ENCODE data around the gene EGFL7.
"Not testable (repeated sequence)": the region's sequence is repeated elsewhere in the genome, so short reads cannot be mapped to it uniquely, and the experiment has no call there.

Gene EGFL7

DNA sequence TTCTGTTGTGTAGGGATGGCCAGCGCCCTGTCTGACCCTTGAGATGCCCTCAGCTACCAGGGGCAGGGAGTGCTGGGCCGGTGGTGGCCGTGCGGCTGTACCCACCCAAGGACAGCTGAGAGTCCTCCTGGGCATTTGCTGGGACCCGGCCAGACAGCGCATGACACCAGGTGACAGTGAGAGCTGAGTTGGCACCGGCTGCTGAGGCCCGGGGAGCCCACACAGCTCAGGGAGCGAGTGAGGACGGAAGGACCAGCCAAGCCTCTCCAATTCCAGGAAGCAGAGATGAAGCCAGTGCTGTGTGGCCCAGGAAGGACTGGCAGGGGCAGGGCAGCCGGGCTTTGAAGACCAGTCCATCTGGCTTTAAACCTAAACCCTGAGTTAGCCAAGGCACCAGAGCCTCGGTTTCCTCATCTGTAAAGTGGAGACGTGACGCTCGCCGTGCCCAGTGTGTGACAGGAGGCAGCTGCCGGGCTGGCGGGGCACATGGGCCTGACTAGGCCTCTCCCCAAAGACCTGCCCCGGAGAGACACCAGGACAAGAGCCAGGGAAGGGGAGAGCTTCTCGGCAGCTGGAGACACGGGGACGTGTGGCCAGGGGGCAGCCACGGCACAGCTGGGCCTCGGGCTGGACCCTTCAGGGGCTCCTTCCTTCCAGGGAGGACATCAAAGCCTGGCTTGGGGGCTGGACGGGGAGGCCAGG, 27.5 kb downstream of the EGFL7 start:
- DNase-seq, result no peak

DNA sequence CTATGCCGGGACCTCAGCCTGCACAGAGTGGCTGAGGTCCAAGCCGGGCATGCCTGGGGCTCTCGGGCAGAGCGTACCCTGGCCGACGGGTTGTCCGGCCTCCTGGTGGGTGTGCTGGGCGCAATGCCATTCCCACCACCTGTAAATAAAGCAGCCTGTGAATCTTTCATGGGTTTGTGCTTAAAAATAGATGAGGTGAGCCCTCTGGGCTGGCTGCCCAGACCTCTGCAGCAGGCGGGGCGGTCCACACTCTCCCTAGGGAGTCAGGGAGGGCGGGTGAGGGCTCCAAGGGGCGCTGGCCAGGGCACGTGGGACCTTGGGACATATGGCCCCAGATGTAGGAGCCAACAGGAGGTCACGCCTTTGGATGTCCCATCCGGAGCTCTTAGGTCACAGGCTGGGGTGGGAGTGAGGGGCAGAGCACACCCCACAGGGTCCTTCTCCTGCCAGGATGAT, 28.1 kb downstream of the EGFL7 start:
- no peak for DNase-seq

DNA sequence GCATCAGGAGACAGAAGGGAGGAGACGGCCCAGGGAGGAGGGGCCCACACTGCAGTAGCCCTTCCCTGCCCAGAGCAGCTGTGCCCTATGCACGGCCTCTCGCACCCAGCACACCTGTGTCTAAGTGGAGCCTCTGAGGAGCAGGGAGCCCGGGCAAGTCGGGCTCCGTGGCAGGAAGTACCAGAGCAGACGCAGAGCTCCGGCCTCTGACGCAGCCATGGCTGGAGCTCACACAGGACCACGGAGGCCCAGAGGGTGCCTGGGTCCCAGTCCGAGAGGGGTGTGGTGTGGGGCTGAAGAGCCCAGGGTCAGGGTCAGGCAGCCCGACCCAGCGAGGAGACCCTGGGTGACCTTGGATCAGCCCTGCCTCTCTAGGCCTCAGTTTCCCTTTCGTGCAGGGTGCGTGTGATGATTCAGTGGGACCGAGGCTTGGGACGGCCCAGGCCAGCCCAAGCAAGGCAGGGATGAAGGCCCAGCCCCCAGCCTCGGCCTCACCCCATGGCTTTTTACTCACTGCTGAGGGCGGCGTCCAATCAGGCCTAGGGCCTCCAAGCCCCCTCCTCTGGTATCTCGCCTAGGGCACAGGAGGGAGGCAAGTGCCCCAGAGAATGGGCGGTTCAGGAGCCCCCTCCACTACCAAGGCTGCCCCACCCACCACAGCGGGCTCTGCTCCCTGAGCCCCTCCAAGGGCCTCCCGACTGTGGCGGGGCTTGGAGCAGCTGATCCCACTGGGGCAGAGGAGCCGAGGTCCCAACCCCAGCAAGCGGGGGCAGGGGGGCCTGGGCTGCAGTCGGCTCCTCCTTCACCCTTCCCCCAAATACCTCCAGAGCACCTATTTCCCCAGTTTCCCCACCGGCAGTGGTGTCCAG, 28.8 kb downstream of the EGFL7 start:
- DNase-seq, result no peak

DNA sequence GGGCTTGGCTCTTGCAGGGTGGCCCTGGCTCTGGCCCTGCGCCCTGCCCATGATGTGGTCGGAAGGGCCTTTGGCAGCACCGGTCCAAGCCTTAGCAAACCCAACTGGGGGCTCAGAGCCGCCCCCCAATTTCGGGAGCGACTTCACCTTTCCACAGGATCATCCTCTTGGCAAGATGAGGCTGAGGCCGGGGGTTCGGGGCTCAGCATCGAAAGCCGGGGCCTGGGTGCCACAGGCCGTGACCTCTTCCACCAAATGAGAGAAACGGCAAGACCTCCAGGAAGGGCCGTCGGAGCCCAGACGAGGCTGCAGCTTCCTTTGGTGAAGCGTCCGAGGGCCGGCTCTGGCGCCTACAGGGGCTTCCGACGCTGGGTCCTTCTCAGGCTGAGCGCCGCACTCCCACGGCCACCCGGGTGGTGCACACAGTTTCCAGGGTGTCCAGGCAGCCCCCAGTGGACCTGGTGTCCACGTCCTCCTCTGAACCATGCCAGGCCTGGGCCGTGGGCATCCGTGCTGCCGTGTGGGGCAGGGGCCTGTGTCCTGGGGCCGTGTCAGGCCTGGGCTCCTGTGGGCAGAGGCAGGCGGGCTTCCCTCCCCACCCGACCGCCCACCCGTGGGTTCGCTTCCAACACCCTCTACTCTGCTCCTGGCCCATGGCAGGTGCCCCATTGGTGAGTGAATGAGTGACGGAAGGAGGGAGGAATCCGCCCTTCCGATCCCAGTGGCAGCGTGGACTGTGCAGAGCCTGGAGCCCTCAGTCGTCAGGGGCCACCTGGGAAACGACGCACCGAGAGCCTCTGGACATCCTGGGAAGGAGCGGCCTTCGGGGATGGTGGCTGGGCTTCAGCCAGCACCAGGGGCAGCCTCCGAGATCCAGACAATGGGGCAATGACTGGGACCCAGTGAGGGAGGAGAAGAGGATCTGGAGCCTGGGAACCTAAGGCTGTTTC, 29.7 kb downstream of the EGFL7 start:
- no peak for DNase-seq

DNA sequence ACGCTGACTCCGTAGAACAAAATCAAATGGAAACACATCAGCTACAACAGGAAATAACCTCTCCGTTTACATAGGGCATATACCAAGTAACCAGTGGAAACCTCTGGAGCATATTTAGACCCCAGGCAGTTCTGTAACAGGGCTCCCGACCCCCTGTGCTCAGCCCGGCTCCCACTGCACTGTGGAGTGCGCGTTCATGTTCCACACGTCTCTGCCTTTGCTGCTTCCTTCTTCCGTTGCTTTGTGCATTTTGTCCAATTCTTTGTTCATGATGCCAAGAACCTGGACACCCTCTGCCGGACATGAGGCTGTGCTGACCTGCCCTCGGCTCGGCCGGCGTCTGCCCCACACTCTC, 30.4 kb downstream of the EGFL7 start:
- DNase-seq, result no peak

GRCh38 chr9:136693490-136694162, 30.9 kb downstream of the EGFL7 start:
- DNase-seq, result no peak

GRCh38 chr9:136694163-136694871, 31.6 kb downstream of the EGFL7 start:
- peak; percentile 26 for DNase-seq

- DNase-seq, result no peak
Observed at GRCh38 chr9:136694872-136695247, 32.1 kb downstream of the EGFL7 start.

- DNase-seq, result no peak
Observed at GRCh38 chr9:136695435-136695895, 32.7 kb downstream of the EGFL7 start.

- DNase-seq, result no peak
Observed at GRCh38 chr9:136695955-136696354, 33.2 kb downstream of the EGFL7 start.

DNA sequence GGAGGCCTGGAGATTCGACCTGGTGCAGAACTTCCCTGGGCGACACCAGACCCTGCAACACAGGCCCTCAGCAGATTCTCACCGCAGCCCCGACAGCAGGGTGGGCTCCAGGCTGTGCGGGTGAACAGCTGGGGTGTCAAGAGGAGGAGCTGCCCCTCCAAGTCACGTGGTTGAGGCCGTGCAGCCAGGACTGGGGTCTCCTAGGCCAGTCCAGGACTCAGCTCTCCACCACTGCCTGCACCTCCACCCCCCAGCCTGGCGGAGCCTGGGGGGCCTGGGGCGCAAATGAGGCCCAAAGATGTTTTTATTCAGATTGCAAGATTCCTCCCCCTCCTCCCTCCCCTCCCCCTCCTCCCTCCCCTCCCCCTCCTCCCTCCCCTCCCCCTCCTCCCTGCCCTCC, 33.8 kb downstream of the EGFL7 start:
- no peak for DNase-seq

DNA sequence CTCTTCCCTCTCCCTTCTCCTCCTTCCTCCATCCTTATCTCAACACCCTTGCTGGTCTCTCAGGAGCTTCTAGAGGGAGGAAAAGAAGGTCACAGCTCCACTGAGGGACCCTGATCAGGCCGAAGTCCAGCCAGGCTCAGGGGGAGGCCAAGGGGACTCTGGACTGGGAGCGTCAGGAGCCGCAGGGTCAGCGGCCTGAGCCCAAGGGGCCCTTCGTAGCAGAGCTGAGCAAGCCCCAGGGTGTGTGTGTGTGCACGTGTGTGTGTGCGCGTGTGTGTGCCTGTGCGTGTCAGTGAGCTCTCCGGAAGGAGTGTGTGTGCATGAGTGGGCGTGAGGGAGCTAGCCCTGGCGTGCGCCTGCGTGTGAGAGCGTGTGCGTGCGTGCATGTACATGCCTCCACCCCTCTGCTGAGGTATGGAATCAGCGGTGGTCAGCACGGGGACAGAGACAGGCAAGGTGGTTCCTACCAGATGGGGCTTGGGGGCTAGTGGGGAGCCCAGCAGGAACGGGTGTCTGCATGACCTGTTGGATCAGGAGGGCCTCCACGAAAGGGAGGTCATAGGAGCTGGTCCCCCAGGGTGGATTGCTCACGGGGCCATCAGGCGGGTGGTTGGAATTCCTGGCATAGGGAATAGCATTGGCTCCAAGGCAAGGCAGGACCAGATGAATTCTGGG, 34.6 kb downstream of the EGFL7 start:
- DNase-seq, result no peak

GRCh38 chr9:136697821-136698526, 35.3 kb downstream of the EGFL7 start:
- no peak for DNase-seq

- DNase-seq, result no peak
Observed at GRCh38 chr9:136698635-136699246, 36.0 kb downstream of the EGFL7 start.

DNA sequence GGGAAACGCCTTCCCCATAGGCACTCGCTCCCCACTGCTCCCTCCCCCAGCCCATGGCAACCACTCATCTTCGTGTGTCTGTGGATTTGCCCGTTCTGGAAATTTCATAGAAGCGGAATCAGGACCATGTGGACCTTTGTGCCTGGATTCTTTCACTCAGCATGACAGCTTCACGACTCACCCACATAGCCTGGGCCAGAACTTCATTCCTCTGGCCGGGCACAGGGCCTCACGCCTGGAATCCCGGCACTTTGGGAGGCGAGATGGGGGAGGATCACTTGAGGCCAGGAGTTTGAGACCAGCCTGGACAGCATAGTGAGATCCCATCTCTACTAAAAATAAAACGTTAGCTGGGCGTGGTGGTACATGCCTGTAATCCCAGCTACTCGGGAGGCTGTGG, 37.6 kb downstream of the EGFL7 start:
- no peak for DNase-seq

DNA sequence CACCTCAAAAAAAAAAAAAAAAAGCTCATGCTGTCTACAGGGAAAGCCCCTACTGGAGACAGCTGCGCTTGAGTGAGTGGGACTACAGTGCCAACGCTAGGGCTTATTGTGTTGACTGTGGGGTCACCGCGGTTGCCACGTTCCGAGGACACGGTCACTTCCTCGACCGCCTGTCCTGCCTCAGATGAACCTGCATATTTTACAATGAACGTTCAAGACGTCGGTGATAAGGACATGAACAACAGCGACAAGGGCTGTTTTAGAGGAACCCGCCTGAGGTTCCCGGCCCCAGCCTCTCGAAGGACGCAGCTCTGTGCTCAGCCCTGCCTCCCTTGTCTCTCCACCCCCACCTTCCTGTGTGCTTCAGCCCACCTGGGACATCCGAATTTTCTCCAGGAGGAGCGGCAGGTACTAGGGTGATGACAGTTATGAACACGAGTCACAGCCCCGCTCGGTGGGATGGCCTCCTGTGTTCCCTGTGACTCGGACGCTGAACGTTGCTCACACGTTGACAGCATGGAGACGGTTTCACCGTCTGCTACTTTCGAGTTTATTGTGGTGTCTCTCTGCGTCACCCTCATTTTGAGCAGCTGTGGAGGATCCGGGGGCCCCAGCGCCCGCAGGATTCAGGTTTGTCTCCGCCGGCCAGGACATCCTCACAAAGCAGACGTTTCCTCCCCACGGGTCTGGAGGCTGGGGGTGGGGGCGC, 38.4 kb downstream of the EGFL7 start:
- DNase-seq, result peak; percentile 33

DNA sequence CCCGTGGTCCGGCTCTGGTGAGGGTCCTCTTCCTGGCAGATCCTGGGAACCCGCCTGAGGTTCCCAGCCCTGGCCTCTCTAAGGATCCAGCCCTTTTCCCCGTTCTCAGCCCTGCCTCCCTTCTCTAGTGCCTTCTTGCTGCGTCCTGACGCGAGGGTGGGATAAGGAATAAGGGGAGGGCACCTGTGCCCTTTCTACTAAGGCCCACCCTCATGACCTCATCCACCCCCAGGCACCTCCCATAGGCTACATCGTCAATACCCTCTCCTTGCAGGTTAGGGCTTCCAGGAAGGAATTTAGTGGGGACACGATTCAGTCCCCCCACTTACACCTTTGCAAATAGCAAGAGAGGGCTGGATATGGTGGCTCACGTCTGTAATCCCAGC, 38.9 kb downstream of the EGFL7 start:
- no peak for DNase-seq

GRCh38 chr9:136703276-136703860, 40.7 kb downstream of the EGFL7 start:
- no peak for DNase-seq

DNA sequence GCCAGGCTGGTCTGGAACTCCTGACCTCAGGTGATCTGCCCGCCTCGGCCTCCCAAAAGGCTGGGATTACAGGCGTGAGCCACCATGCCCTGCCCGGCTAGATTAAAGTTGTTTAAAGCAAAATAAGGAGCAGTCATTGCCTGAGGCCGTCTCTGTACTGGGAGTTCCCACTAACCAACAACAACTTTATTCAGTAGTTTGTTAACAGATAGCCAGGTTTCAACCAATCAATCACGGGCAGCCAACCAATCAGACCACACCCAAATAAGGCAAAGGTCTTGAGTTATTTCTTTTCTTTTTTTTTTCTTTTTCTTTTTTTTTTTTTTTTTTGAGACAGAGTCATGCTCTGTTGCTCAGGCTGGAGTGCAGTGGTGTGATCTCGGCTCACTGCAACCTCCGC, 42.0 kb downstream of the EGFL7 start:
- not testable (repeated sequence) for DNase-seq

Data from CD4-positive, alpha-beta T cell treated with Interleukin-6 for 4 hours (primary cell).